Nasal cavity respiratory epithelium epithelial cell of viscerocranial mucosa (primary cell): ENCODE data around the gene HYI. TPM values are rescaled to one million over a fixed set of nuclear protein-coding genes. Genes with fewer than 3 reads are reported as not detected.

Experiments
- total RNA-seq: library from RNA; depleted of rRNA; stranded (reverse); fragments of >200 nt; gene quantifications from 2 replicates; pipeline ENCODE4 v1.2.3, GENCODE V29; 2014

HYI gene, protein sequence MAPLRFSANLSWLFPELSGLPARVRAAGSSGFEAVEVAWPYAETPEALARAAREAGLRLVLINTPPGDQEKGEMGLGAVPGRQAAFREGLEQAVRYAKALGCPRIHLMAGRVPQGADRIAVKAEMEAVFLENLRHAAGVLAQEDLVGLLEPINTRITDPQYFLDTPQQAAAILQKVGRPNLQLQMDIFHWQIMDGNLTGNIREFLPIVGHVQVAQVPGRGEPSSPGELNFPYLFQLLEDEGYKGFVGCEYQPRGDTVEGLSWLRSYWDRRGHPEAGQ
- 13.6 and 18.5 TPM in 2 replicates for total RNA-seq

DNA sequence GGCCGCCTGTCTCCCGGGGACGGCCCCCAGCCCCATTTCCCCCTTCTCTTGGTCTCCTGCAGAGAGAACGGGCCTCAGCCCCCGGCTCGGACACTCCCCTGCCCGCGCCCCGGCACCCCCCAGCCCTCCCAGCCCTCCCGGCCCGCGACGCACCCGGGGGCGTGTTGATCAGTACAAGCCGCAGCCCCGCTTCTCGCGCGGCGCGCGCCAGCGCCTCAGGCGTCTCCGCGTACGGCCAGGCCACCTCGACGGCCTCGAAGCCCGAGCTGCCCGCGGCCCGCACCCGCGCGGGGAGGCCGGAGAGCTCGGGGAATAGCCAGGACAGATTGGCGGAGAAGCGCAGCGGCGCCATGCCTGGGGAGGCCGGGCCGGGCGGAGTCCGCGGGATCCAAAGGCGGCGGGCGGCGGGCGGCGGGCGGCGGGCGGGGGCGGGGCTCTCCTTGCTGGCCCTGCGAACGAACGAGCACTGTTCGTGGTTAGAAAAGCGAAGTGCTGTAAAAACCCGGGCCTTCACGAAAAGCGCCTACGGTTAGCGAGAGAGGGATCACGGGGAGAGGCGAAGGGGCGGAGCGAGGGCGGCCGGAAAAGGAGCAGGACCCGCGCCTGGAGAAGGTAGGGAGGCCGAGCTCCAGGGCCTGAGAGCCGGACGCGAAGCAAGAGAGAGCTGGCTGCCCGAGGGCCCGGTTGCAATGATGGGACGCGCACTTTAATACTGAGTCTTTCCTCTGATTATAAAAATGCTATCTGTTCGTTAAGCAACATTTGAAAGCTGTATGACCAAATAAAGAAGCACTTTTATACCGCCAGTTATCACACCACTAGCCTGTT, at the start of gene HYI:
Gene HYI, minus strand, starts transcription at position 490 of the 828 bp plus-strand sequence. Its CDS starts 138 bp downstream, at position 352.

Other genes with a start within 250 kb of the HYI start
- 2.8 and 15.4 TPM in 2 replicates for gene TMEM125, start 183.9 kb downstream of the HYI start, total RNA-seq
- gene C1orf210, start 168.3 kb downstream of the HYI start, total RNA-seq: 5.5 and 5.8 TPM in 2 replicates
- gene TIE1, start 152.9 kb downstream of the HYI start, total RNA-seq: 0.14 and 0.34 TPM in 2 replicates
- gene MPL, start 116.1 kb downstream of the HYI start, total RNA-seq: not detected in 2 replicates
- 0.21 and 1.4 TPM in 2 replicates for gene CDC20, start 95.0 kb downstream of the HYI start, total RNA-seq
- gene ELOVL1, start 85.9 kb downstream of the HYI start, total RNA-seq: 44.4 and 52.7 TPM in 2 replicates
- 40.2 and 97.7 TPM in 2 replicates for gene MED8, start 64.1 kb downstream of the HYI start, total RNA-seq
- gene SZT2, start 64.0 kb downstream of the HYI start, total RNA-seq: 11.6 and 24.6 TPM in 2 replicates
- 120 and 993 TPM in 2 replicates for gene PTPRF, start 77.0 kb upstream of the HYI start, total RNA-seq
- 44.8 and 72.1 TPM in 2 replicates for gene KDM4A, start 196.2 kb upstream of the HYI start, total RNA-seq